Measurements from ENCODE around the gene IL5RA. TPM values are rescaled to one million over a fixed set of nuclear protein-coding genes. Genes with fewer than 3 reads are reported as not detected.

IL5RA gene
- polyA plus RNA-seq (2011; rRNA removed) (not detected in 2 replicates), polyA minus RNA-seq (2011; rRNA and poly(A)+ RNA removed) (not detected in 2 replicates)

- Histone ChIP-seq H3K4me3 (ENCODE audit: low read depth, low read length) (no peak within 1 kb of the TSS), H3K27me3 (ENCODE audit: control insufficient read depth, insufficient read depth, low read length) (no peaks in the 10 kb centered on the region), H3K36me3 (ENCODE audit: control insufficient read depth, insufficient read depth, low read length) (no peaks in the 10 kb centered on the region)
- no peak for TF ChIP-seq CTCF (IDR thresholded peaks at IDR 0.05; ENCODE audit: insufficient read depth, low read depth, low read length)
- no peak for DNase-seq (ENCODE audit: low read depth)
- ChIA-PET POLR2A (no interaction called here), CTCF (interaction anchor here (1.0 kb wide), 1 partner anchor 18 kb away, joined by 3 read pairs; no protein-coding TSS in a partner anchor)
Observed at GRCh38 chr3:3110299-3110630, at the start of gene IL5RA. IL5RA (minus strand) TSS chr3:3110374; CDS start chr3:3104984, 5,390 bp downstream.

- ChIA-PET POLR2A (no interaction called here), CTCF (interaction anchor here (0.6 to 2.8 kb wide), 2 partner anchors 14 to 26 kb away, joined by 3 to 11 read pairs; no protein-coding TSS in a partner anchor)
- Histone ChIP-seq H3K36me3 (ENCODE audit: control insufficient read depth, insufficient read depth, low read length) (peaks cover 6% of the 10 kb centered on the region), H3K4me3 (ENCODE audit: low read depth, low read length) (no peak overlapping the region), H3K27me3 (ENCODE audit: control insufficient read depth, insufficient read depth, low read length) (no peaks in the 10 kb centered on the region)
- TF ChIP-seq CTCF (IDR thresholded peaks at IDR 0.05; ENCODE audit: insufficient read depth, low read depth, low read length) = no peak
- no peak for DNase-seq (ENCODE audit: low read depth)
Observed at GRCh38 chr3:3157484-3157883, 47.3 kb upstream of the IL5RA start.

GRCh38 chr3:3154879-3155610 is 44.9 kb upstream of the IL5RA start:
- no peaks in the 10 kb centered on the region for H3K27me3 ChIP-seq (ENCODE audit: control insufficient read depth, insufficient read depth, low read length)
- no peak overlapping the region for H3K4me3 ChIP-seq (ENCODE audit: low read depth, low read length)
- ChIA-PET CTCF (interaction anchor here (0.8 to 1.4 kb wide), 2 partner anchors 14 to 24 kb away, joined by 3 read pairs; partner anchors contain the start of gene CRBN), POLR2A (no interaction called here)
- peaks cover 8% of the 10 kb centered on the region for H3K36me3 ChIP-seq (ENCODE audit: control insufficient read depth, insufficient read depth, low read length)
- no peak for TF ChIP-seq CTCF (IDR thresholded peaks at IDR 0.05; ENCODE audit: insufficient read depth, low read depth, low read length)
- no peak for DNase-seq (ENCODE audit: low read depth)

GRCh38 chr3:3151513-3151912 is 41.3 kb upstream of the IL5RA start:
- POLR2A ChIA-PET = no interaction called here
- no peak for TF ChIP-seq CTCF (IDR thresholded peaks at IDR 0.05; ENCODE audit: insufficient read depth, low read depth, low read length)
- DNase-seq (ENCODE audit: low read depth) = no peak
- no peak overlapping the region for H3K4me3 ChIP-seq (ENCODE audit: low read depth, low read length)
- H3K36me3 ChIP-seq (ENCODE audit: control insufficient read depth, insufficient read depth, low read length) = peaks cover 7% of the 10 kb centered on the region
- no peaks in the 10 kb centered on the region for H3K27me3 ChIP-seq (ENCODE audit: control insufficient read depth, insufficient read depth, low read length)
- CTCF ChIA-PET = no interaction called here

- POLR2A ChIA-PET = no interaction called here
- peaks cover 6% of the 10 kb centered on the region for H3K36me3 ChIP-seq (ENCODE audit: control insufficient read depth, insufficient read depth, low read length)
- H3K4me3 ChIP-seq (ENCODE audit: low read depth, low read length) = no peak overlapping the region
- TF ChIP-seq CTCF (IDR thresholded peaks at IDR 0.05; ENCODE audit: insufficient read depth, low read depth, low read length) = no peak
- CTCF ChIA-PET = interaction anchor here (0.6 kb wide), 1 partner anchor 52 kb away, joined by 6 read pairs; no protein-coding TSS in a partner anchor
- no peaks in the 10 kb centered on the region for H3K27me3 ChIP-seq (ENCODE audit: control insufficient read depth, insufficient read depth, low read length)
- DNase-seq (ENCODE audit: low read depth) = no peak
Observed at GRCh38 chr3:3149560-3149959, 39.4 kb upstream of the IL5RA start.

Data from BJ (cell line).